GM23248 (cell line): ENCODE results near the gene FXR2. TPM values are rescaled to one million over a fixed set of nuclear protein-coding genes. Genes with fewer than 3 reads are reported as not detected.

ENCODE experiments used
- DNase-seq: peaks from one replicate; pipeline ENCODE4 v3.0.0-alpha.2; 2015
- H2AFZ ChIP-seq: fragments of 200-600 bp; sonication (generic); 2 replicates; pipeline ENCODE4 v1.6.1; 2016; ENCODE audit warnings: antibody characterized with exemption
- H3F3A ChIP-seq: fragments of 200-600 bp; sonication (generic); 2 replicates; pipeline ENCODE4 v1.6.1; 2016; ENCODE audit warnings: mild to moderate bottlenecking, antibody characterized with exemption, mixed run types; ENCODE audit not compliant: insufficient read depth
- H3K27ac ChIP-seq: fragments of 200-600 bp; sonication (generic); 2 replicates; pipeline ENCODE4 v1.5.1; 2016; ENCODE audit warnings: mild to moderate bottlenecking
- H3K27me3 ChIP-seq: fragments of 200-600 bp; sonication (generic); replicated peaks from 2 replicates; pipeline ENCODE4 v1.6.1; 2016; ENCODE audit warnings: mild to moderate bottlenecking; ENCODE audit not compliant: insufficient read depth
- H3K36me3 ChIP-seq: fragments of 200-600 bp; sonication (generic); 2 replicates; pipeline ENCODE4 v1.6.1; 2016; ENCODE audit warnings: low read depth, mild to moderate bottlenecking
- H3K4me1 ChIP-seq: fragments of 200-600 bp; sonication (generic); 2 replicates; pipeline ENCODE4 v1.6.1; 2016; ENCODE audit warnings: mild to moderate bottlenecking; ENCODE audit not compliant: insufficient read depth
- H3K4me2 ChIP-seq: fragments of 200-600 bp; sonication (generic); one replicate; pipeline ENCODE4 v1.6.1; 2016; ENCODE audit warnings: mild to moderate bottlenecking; ENCODE audit not compliant: unreplicated experiment
- H3K4me3 ChIP-seq: fragments of 200-600 bp; sonication (generic); 2 replicates; pipeline ENCODE4 v1.5.1; 2016; ENCODE audit warnings: mild to moderate bottlenecking
- H3K79me2 ChIP-seq: fragments of 200-600 bp; sonication (generic); 2 replicates; pipeline ENCODE4 v1.6.1; 2016; ENCODE audit warnings: mild to moderate bottlenecking; ENCODE audit not compliant: insufficient read depth
- H3K9ac ChIP-seq: fragments of 200-600 bp; sonication (generic); 2 replicates; pipeline ENCODE4 v1.6.1; 2016; ENCODE audit warnings: mild to moderate bottlenecking
- H3K9me2 ChIP-seq: fragments of 200-600 bp; sonication (generic); 2 replicates; pipeline ENCODE4 v1.6.1; 2016; ENCODE audit warnings: mixed run types, mild to moderate bottlenecking, moderate library complexity; ENCODE audit not compliant: insufficient read depth
- H3K9me3 ChIP-seq: fragments of 200-600 bp; sonication (generic); one replicate; pipeline ENCODE4 v1.6.1; 2017; ENCODE audit warnings: low read depth
- H4K20me1 ChIP-seq: fragments of 200-600 bp; sonication (generic); 2 replicates; pipeline ENCODE4 v1.6.0; 2016; ENCODE audit not compliant: insufficient read depth
- EZH2 ChIP-seq: fragments of 200-600 bp; sonication (generic); IDR thresholded peaks from 2 replicates; pipeline ENCODE4 v1.6.1; 2018; ENCODE audit warnings: antibody characterized with exemption, mild to moderate bottlenecking; ENCODE audit not compliant: insufficient read depth, poor library complexity, severe bottlenecking
- EZH2phosphoT487 ChIP-seq: fragments of 200-600 bp; sonication (generic); IDR thresholded peaks from 2 replicates; pipeline ENCODE4 v1.6.1; 2018; ENCODE audit warnings: antibody characterized with exemption, moderate library complexity, mild to moderate bottlenecking, low read depth; ENCODE audit not compliant: insufficient read depth
- WGBS, 2 experiments: methylation state at CpG; one replicate each; pipeline ENCODE4 v1.1.6; 2015 to 2017; ENCODE audit warnings: low lambda C conversion rate in 2 of 2, low coverage in 1 of 2; ENCODE audit errors: missing lambda C conversion rate in 2 of 2; 5-methylcytosine and 5-hydroxymethylcytosine counted together
- in situ Hi-C: fragments of 300-500 bp; cut with MboI; formaldehyde crosslinking; loops from 2 replicates; pipeline ENCODE4 v1.15.0; 2020
- polyA plus RNA-seq: library from polyadenylated mRNA; unstranded; fragments of >200 nt; fragmentation: Nextera tagmentation; extraction: Ambion mirVana; gene quantifications from 2 replicates; pipeline ENCODE4 v1.2.1, GENCODE V29; 2016
- total RNA-seq: library from RNA; depleted of rRNA; stranded (reverse); fragments of >200 nt; shearing (Covaris generic); gene quantifications from 2 replicates; pipeline ENCODE4 v1.2.3, GENCODE V29; 2014; rRNA removed

The FXR2 gene
- total RNA-seq (44.5 and 57.1 TPM in 2 replicates), polyA plus RNA-seq (10.9 and 13.5 TPM in 2 replicates)

- WGBS, 2 experiments: 1 to 2% methylated on average over 51 to 59 of the region's 93 CpGs
- Histone ChIP-seq H3K9me2 (no peaks in the 10 kb centered on the region), H3K27ac (peak within 1 kb of the TSS; percentile 82), H3F3A (0 out of 2 replicates have a peak, but pooled peaks cover 6% of the 10 kb centered on the region), H3K36me3 (0 out of 2 replicates have a peak, but pooled peaks cover 9% of the 10 kb centered on the region), H3K27me3 (no peaks in the 10 kb centered on the region), H3K79me2 (peaks cover 47% of the 10 kb centered on the region), H3K4me2 (peak within 1 kb of the TSS; percentile 99), H3K9me3 (no peaks in the 10 kb centered on the region), H4K20me1 (no peaks in the 10 kb centered on the region; the same call in 1 of the 2 replicates), H3K4me1 (peaks cover 26% of the 10 kb centered on the region), H3K4me3 (peak within 1 kb of the TSS; percentile 85), H3K9ac (peak within 1 kb of the TSS; percentile 91), H2AFZ (peak within 1 kb of the TSS; percentile 96)
- DNase-seq: peak; percentile 100
- no peak for TF ChIP-seq EZH2phosphoT487
- TF ChIP-seq EZH2: no peak
- in situ Hi-C loops: no loop called here
These were observed at the start of gene FXR2 for GRCh38 chr17:7614425-7615264. Gene FXR2 (minus strand): TSS chr17:7614897. CDS start chr17:7614532, 365 bp downstream.

GRCh38 chr17:7656958-7657609 lies 42.4 kb upstream of the FXR2 start:
- 40 to 41% methylated on average over 10 of the region's 10 CpGs for WGBS, 2 experiments
- in situ Hi-C loops: no loop called here
- H3K4me2 ChIP-seq: no peak overlapping the region
- H3F3A ChIP-seq: no peaks in the 10 kb centered on the region
- no peak for DNase-seq
- no peaks in the 10 kb centered on the region for H3K36me3 ChIP-seq
- no peaks in the 10 kb centered on the region for H3K4me1 ChIP-seq
- no peak for TF ChIP-seq EZH2
- H3K9me3 ChIP-seq: no peaks in the 10 kb centered on the region
- H3K9ac ChIP-seq: no peak overlapping the region
- no peaks in the 10 kb centered on the region for H3K9me2 ChIP-seq
- no peak overlapping the region for H2AFZ ChIP-seq
- no peak overlapping the region for H3K27ac ChIP-seq
- H3K79me2 ChIP-seq: no peaks in the 10 kb centered on the region
- no peak overlapping the region for H3K4me3 ChIP-seq
- H3K27me3 ChIP-seq: peaks cover 21% of the 10 kb centered on the region
- H4K20me1 ChIP-seq: no peaks in the 10 kb centered on the region

GRCh38 chr17:7655541-7655840 lies 40.8 kb upstream of the FXR2 start:
- H3K4me1 ChIP-seq: no peaks in the 10 kb centered on the region; the same call in 1 of the 2 replicates
- no peaks in the 10 kb centered on the region for H3K9me3 ChIP-seq
- no peaks in the 10 kb centered on the region for H4K20me1 ChIP-seq
- in situ Hi-C loops: no loop called here
- peaks cover 35% of the 10 kb centered on the region for H3K27me3 ChIP-seq
- WGBS, 2 experiments: 89% methylated on average over 17 of the region's 17 CpGs
- H3K79me2 ChIP-seq: no peaks in the 10 kb centered on the region
- H3K4me2 ChIP-seq: no peak overlapping the region
- no peak overlapping the region for H2AFZ ChIP-seq
- no peak for TF ChIP-seq EZH2
- TF ChIP-seq EZH2phosphoT487: no peak
- H3F3A ChIP-seq: no peaks in the 10 kb centered on the region
- no peak overlapping the region for H3K27ac ChIP-seq
- H3K9ac ChIP-seq: no peak overlapping the region
- H3K4me3 ChIP-seq: no peak overlapping the region
- no peaks in the 10 kb centered on the region for H3K36me3 ChIP-seq
- DNase-seq: no peak
- no peaks in the 10 kb centered on the region for H3K9me2 ChIP-seq

GRCh38 chr17:7654832-7655540 lies 40.3 kb upstream of the FXR2 start:
- DNase-seq: peak; percentile 21
- Histone ChIP-seq H3K4me2 (no peak overlapping the region), H3K36me3 (no peaks in the 10 kb centered on the region), H3K27ac (no peak overlapping the region), H3K9me3 (no peaks in the 10 kb centered on the region), H3K4me3 (no peak overlapping the region), H3K4me1 (no peaks in the 10 kb centered on the region; the same call in 1 of the 2 replicates), H3K9me2 (no peaks in the 10 kb centered on the region), H4K20me1 (no peaks in the 10 kb centered on the region), H3K27me3 (peaks cover 40% of the 10 kb centered on the region), H2AFZ (no peak overlapping the region), H3K9ac (no peak overlapping the region), H3K79me2 (no peaks in the 10 kb centered on the region), H3F3A (no peaks in the 10 kb centered on the region)
- in situ Hi-C loops: no loop called here
- TF ChIP-seq EZH2 (no peak), EZH2phosphoT487 (no peak)
- 67 to 70% methylated on average over 16 of the region's 16 CpGs for WGBS, 2 experiments
